NCI-H2029 treated with DMSO at 0.1 percent for 48 hours (cell line): ENCODE data around the gene FECH.
A peak's percentile ranks its signal among the peaks of the same experiment; 100 is the strongest.

Experiments
- DNase-seq: peaks from one replicate; lab custom pipeline; 2025; lab: John Stamatoyannopoulos, UW

Gene FECH

DNA sequence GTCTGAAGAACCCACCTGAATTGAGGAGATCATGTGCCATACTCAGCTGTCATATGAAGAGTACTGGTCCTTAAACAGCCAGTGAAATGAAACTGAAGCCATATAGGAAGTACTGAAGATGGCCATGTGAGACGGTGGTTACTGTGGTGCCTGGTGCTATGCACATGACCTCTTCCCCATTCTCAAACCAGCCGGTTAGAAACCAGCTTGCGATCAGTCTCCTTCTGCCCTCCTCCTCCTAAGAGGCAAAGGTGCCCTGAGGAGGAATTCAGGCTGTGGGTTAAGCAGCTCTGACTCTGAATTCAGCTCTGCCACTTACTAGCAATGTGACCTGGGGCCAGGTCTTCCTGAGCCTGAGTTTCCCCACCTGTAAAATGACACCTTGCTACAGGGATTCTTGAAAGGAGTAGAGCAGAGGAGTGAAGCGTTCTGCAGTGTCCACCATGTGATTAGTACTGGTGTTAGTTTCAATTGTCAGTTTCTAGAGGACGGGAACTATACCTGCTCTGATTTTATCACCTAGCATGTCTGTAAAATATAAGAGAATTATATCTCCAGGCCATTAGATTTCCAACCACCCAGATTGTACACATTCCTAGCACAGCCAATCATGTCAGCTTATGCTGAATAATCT lies 5.1 kb downstream of the FECH start:
- DNase-seq = no peak

DNA sequence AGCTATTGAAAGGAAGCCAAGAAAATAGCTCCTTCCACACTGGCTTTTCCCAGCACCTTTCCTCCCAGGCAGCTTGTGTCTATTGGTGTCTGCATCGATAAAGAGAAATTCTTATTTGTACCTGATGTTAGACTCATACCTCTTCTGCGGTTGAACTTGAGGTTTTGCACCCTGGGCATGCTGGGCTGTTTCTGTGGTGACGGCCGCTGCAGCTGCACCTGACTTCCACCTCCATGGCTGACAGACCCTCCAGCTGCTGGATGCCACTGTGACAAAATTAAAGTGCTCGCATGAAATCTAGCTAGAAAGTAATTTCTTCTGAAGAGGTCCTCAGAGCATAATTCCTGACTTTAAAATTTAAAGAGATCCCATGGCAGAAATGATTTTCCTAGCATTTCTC lies 6.6 kb downstream of the FECH start:
- DNase-seq = no peak

DNA sequence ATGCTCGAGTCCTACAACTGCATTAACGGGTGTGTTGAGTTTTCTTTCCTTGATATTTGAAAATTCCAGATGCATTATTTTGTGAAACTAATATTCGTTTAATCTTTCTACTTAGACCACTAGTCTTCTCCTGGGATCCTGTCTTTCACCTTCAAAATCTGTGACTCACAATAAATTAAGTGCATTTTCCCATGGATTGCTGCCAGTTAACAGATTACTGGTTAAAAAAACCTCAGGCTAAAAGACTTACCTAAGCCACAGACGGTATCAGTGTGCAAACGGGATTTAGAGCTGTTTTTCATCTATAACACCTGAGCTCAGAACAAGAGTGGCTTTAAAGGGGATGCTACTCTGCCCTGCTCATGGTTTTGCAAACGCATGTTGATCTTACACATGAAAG lies 10.2 kb downstream of the FECH start:
- DNase-seq = no peak

DNA sequence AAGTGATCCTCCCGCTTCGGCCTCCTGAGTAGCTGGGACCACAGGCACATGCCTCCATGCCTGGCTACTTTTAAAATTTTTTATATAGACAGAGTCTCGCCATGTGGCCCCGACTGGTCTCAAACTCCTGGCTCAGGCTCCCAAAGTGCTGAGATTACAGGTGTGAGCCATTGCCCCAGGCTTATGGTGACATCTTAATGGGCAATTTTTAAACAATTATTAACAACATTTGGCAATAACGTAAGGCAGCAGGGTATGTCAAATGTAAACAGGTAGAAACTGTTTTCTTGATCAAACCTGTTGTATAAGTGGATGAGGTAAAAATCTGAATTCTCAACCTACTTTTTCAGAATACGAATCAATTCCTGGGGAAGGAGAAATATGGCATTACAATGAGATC lies 11.0 kb downstream of the FECH start:
- DNase-seq = no peak

DNA sequence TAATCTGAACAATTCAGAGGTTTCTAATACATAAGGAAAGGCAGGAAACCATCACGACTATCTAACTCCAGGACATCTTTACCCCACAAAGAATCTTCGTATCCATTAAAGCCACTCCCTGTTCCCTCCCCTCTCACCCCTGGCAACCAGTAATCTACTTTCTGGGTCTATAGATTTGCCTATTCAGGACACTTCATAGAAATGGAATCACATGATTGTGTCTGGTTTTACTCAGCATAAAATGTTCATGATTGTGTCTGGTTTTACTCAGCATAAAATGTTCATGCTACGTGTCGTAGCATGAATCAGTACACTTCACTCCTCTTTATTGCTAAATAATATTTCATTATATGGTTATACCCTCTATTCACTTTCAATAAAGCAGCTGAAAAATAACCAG lies 11.6 kb downstream of the FECH start:
- no peak for DNase-seq

DNA sequence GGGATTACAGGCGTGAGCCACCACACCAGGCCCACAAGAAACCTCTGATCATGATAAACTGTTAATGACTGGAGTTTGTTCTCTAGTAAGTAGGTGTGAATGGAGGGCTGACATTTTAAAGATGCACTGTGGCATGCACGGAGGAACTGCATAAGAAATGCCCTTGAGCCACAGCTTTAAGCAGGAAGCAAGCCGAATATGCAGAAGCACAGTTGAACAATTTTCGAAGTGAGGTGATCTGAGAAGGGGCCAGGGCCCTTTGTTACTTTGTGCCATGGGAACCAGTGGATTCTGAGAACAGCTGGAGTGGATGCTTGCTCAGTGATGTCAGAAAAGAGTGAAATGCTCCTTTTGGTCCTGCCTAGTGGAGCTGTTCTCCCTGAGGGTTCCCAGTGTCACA lies 16.3 kb downstream of the FECH start:
- no peak for DNase-seq

DNA sequence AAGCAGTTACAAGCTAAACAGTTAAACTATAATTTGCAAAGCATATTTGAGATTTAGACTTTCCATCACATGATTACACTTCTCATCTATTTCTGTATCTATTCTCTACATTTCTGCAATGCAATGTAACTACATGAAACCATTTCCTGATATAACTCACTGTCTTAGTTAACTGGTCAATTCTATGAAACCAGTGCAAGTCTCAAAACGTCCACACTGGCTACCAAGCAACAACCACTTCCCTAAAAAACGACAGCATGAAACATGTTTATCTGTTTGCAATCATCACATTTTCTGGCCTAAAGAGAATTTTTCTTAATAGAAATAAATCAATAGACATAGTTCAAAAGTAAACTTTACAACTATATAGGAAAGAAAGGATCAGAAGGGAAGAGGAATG lies 17.4 kb downstream of the FECH start:
- no peak for DNase-seq

DNA sequence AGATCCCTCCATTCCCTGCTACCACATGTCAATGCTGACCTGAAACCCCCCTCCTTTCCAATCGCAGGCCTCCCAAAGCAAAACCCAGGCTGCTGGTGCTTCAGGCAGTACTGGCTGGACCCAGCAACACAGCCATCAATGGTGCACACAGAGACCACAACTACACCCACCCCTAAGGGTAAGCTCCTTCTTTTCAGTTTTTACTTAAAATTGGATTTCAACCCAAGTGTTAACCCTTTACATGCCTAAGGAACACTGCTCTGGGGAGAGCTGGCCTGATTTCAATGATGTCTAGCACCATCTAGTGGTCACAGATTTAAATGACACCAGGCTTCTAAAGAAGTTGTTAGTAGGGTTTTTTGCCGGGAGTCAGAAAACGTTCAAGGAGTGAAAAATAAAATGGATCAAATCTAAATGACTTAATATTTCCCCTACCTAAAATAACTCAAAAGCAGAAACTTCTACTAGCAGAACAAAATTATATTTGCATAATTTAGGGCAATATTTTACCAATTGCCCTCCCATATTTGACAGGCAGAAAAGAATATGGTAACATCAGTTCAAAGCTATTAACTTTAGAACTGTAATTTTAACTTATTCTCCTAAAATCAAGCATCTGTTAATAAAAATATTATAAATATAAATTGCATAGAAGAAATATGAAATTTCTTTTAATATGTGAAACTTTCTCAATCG lies 24.6 kb downstream of the FECH start:
- peak; percentile 43 for DNase-seq

DNA sequence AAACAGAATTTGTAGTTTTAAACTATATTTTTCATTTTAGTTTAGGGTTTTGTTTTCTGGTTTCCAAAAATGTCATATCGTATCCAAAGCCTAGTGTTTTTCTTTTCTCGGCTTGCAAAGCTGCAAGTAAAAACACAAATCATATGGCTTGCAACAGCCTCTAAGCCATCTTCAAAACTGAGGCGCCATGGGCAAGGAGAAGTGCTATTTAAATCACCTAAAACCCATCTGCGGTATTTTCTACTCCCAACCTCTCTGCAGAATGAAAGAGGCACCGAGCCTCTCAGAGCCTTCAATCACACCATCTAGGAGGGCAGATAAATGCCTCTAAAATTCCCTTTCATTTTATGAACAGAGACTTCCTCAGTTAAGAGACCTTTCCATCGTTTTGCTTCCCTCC lies 25.2 kb downstream of the FECH start:
- no peak for DNase-seq

DNA sequence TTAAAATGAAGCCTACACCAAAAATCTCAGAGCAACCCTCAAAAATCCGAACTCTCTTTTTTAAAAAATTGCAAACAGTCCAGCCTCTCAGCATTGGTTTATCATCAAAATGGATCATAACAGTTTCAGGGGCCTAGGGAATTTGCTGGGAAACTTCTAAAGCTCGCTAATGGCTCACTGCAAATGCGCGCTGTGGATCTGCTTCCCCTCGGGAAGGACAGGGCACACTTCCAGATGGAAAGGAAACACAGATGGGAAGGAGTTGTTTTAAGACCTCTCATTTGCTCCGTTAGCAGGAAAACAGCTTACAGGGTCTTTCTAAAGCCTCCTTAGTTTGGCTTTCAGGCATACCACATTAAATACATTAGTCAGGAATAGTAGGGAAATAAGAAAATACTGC lies 27.2 kb downstream of the FECH start:
- DNase-seq = no peak

DNA sequence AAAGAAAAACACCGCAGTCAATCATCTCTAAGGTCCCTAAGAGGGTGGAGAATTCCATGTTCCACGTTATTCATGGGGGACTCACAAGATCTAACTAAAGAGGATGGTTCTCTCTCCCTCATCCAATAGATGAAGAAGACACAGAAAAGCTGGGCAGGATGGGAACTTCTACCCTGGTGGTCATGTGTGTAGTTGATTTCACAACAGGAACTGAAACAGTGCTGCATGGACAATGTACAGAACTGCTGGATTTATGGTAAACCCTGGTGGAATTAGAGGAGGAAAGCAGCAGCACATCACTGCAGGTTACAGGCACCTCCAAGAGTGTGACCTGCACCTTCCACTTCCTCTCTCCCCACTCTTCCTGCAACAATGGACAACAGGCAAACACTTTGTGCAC lies 31.4 kb downstream of the FECH start:
- no peak for DNase-seq

DNA sequence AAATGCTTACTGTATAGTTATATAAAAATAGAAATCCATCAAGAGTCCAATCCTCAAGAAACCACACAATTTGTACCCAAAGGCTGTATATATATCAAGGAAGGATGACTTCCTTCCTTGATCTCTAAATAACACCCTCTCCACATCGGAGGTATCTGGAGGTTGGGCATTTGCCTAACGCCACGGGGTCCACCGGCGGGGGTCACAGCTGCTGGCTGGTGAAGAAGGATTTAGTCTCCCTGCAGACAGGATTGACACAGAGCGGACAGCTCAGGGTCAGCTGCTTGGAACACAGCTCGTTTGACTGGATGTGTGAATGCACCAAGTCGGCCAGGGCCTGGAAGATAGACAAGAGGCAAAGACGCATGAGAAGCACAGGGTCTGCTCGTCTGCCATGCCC lies 36.0 kb downstream of the FECH start:
- DNase-seq = no peak

DNA sequence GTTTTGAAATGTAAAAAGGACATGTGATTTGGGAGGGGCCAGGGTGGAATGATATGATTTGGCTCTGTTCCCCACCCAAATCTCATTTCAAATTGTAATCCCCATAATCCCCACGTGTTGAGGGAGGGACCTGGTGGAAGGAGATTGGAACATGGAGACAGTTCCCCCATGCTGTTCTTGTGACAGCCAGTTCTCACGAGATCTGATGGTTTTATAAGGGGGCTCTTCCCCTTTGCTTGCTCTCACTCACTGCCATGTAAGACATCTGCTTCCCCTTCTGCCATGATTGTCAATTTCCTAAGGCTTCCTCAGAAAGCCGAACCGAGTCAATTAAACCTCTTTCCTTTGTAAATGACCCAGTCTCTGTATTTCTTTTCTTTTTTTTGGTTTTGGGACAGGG lies 39.2 kb downstream of the FECH start:
- DNase-seq = no peak

DNA sequence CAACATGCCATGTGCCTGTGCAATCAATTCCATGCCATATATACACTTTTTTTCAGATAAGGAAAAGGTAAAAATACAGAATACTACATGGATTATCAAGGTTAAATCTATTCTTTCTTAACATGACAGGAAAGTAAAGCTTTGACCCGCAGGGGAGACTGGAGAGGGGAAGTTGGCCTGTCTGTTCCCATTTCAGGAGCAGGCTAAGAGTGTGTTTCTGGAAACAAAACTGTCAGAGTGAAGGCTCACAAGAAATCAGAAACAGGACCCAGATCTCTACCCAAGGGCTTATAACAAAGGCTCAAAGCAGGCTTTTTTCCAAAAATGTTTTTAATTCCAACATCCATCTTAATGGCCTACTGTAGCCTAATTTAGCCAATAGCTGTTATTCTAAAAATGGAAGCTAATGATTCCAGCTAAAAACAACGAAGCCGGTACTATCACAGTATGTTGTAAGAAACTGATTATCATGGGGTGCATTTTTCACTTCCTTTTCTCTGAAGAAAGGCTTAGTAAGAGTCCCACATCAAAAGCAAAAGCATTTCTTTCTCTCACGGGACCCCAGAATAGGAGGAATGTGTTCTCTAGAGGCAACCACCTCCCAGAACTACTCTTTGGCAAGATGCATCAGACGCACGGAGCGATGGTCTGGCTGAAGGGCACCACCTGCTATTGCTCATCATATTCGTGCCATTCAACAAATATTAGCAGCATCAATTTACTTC lies 41.4 kb downstream of the FECH start:
- no peak for DNase-seq

DNA sequence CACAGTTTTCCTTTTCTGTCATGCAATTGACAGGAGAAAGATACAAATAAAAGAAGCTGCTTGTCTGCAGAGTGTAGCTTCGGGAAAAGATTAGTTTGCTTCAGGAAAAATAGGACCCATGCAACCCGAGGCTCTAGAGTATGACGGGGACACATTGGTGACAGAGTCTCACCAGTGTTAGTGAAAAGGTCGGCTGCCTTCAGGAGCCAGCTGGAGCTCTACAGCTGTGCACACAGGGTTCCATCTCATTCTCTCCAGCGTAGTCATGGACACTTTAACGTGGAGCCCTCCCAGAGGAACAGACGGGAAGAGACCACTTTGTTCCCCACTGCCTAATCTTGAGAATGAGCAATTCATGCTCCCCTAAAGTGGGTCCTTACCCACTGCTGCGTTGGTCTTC lies 42.9 kb downstream of the FECH start:
- no peak for DNase-seq

DNA sequence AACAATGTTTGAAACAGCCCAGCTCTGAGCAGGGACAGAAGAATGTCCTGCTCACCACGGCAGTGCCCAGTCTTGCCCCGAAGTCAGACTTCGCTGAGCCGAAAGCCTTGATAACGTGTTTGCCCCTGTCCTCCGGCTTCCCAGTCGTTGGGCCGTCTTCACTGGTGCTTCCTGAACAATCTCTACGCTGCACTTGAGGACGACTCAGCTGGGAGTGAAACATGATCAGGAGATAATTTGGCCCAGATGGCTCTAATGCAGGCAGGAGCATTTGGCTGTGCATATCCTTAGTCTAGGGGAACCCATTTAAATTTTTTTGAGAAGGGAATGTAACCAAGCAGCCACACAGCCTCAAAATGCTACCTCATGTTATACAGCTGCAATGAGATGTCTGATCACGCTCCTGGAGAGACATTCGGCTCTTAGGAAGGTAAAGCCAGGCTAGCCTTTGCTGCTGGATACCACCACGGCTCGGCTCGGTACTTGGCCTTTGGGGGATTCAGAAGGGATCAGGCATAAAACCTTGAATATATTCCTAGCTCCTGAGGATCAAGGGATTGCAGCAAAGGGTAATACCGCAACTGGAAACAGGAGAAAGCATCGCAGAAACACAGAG lies 43.6 kb downstream of the FECH start:
- DNase-seq = no peak

DNA sequence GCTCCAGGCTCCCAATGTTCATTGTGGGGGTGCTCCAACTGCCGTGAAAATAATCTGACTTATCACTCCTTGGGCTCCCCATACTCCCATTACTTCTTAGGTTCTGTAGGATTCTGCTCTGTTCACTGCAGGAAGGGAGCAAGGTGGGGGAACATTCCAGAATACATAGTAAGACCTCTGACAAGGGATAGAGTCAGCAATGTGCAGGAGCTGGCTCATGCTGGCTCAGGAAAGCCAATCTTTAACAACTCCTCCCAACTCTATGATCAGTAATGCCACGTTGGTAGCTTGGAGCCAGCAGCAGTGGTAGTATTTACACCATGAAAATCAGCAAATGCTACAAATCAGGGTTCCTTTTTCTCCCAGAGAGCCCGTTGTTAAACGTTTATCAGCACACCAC lies 44.4 kb downstream of the FECH start:
- no peak for DNase-seq

DNA sequence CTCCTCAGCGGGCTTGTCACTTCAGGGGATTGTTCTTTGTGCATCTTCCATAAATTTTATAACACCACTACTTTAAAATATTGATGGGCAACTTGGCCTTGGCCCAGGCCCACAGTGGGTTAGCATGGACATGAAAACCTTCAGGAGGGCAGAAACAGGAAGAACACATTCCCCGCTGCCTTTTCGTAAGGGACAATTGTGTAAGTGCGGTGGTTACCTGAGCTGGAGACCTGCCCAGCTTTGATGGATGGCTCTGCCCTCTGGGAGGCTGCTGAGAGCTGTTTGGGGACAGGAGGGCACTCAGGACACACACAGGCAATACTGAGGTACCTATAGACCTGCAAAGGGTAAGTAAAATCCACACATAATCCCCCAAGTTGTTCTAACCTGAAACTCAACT lies 46.8 kb downstream of the FECH start:
- DNase-seq = no peak

DNA sequence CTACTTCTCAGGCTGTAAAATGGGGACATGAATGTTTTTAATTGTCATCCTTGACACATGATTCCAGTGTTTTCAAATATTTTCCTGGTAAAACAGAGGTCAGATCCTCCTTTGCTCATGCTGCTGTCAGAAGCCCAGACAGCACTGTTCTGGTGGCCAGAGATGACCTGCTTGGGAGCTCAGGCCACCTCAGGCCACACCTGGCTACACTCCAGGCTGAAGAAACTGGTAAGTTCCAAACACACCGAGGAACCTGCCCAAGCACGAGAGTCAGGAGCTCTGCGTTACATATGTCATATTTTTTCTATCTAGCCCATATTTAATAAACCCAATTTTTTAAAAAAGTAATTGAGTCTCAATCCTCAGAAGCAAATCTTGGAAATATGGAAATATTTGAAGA lies 47.9 kb downstream of the FECH start:
- DNase-seq = no peak

DNA sequence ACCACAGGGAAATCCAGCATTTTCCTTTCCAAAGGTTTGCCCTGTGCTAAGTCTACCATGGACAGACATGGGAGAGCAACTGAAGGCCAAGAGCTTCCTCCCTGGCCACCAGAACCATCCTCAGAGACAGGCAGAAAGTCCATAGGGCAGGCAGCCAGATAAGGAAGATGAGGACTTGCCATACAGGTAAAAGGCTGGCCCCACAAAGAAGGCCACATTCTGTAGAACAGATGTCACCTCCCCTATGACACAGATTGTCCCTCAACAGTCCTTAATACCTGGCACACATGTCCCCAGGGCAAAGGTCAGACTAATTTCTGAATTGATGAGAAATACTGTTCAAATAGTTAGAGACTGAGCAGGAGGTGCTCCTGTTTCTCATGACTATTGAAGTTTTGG lies 52.0 kb downstream of the FECH start:
- no peak for DNase-seq

DNA sequence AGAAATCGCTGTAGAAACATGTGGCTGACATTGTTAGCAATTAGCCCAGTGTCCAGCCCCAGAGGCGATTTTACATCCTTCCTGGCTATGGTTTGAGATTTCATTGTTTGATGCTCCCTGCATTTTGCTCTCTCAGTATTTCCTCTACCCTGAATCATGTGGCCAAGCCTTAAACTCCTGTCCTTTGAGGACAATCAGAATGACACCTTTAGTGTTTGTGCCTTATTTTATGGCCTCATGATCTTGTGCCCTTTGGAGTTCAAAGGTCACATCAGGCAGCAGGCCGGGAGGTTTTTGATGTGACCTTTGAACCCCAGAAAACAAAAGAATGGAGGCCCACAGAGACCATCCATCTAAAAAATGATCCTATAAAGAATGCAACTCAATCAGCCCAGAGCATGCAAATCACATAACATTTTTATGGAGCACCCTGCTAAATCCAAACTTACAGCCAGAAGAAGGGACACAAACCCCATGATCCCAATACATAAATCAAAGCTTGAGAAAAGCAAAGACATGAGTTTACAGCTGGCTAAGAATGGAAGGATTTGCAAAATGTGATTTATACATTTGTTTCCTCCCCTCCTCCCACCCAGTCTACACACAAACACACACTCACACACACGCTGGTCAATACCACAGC lies 52.5 kb downstream of the FECH start:
- no peak for DNase-seq

DNA sequence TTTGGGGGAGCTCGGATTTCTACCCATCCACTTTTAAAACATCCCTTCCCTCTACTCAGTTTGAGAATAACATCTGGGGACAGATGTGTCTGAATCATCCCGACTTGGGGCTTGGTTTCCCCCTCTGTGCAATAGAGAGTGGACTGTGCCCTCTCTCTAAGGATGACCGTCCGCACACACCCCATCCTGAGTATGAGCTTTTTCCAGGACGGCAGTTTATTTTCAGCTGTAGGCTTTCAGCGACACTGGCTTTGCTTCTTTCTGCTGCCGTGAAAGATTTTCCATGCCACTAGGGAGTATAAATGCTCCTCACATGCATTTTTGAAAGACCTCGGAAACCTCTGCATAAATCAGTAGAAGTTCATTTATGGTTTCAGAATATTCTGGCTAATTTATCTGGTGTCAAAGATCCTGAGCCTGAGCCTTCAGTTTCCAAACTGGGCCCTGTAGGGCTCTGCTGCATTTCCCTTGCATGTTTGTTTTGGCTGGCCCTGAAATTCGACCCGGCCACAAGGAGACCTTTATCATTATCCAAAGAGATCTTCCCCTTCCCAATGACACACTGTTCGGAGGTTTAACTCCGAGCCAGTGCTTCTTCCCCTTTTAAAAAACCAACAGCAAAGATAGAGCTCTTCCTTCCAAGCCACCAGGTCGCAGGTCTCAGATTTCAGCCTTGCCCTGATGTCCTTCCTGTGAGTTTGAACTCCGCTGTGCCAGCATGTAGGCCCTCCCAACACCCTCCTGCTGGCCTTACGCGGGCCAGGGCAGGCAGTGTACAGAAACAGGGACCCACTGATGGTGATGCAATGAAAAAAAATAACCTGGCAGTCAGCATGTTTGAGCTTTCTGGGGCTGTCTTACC lies 53.3 kb downstream of the FECH start:
- DNase-seq = no peak
